ENCODE data around the gene NFKBIA. TPM values are rescaled to one million over a fixed set of nuclear protein-coding genes. Genes with fewer than 3 reads are reported as not detected.
"Not testable (repeated sequence)": the region's sequence is repeated elsewhere in the genome, so short reads cannot be mapped to it uniquely, and the experiment has no call there.

The NFKBIA gene
- total RNA-seq, 1 donor from 2014 or later = 41.0 TPM

DNA sequence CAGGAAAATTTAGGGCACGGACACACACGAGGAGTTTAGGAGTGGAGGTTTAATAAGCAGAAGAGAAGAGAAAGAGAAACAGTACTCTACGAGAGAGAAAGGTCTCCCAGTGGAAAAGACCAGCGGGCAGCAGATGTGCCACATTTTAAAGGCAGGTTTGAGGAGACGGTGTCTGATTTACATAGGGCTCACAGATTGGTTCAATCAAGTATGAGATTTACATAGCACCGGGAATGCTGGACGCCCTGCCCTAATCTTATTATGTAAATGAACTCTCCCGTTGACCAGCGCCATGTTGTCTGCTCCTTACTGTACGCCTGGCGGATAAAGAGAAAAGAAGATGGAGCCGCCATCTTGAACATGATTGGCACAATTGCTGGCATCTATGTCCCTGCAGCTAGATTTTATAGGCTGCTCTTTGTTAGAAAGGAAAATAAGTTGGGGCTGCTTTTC, 17.9 kb downstream of the NFKBIA start:
- H3K9me3 Mint-ChIP-seq (ENCODE audit: low read depth) = no peaks in the 10 kb centered on the region
- TF ChIP-seq, protein P1, sequence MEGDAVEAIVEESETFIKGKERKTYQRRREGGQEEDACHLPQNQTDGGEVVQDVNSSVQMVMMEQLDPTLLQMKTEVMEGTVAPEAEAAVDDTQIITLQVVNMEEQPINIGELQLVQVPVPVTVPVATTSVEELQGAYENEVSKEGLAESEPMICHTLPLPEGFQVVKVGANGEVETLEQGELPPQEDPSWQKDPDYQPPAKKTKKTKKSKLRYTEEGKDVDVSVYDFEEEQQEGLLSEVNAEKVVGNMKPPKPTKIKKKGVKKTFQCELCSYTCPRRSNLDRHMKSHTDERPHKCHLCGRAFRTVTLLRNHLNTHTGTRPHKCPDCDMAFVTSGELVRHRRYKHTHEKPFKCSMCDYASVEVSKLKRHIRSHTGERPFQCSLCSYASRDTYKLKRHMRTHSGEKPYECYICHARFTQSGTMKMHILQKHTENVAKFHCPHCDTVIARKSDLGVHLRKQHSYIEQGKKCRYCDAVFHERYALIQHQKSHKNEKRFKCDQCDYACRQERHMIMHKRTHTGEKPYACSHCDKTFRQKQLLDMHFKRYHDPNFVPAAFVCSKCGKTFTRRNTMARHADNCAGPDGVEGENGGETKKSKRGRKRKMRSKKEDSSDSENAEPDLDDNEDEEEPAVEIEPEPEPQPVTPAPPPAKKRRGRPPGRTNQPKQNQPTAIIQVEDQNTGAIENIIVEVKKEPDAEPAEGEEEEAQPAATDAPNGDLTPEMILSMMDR (IDR thresholded peaks at IDR 0.05) = no peak
- H3K36me3 Mint-ChIP-seq (ENCODE audit: low read depth) = no peaks in the 10 kb centered on the region
- no peaks in the 10 kb centered on the region for H3K27me3 Mint-ChIP-seq (ENCODE audit: low read depth)
- H3K4me1 Mint-ChIP-seq (ENCODE audit: low read depth) = peaks cover 51% of the 10 kb centered on the region
- peak overlapping the region; percentile 95 for H3K27ac Mint-ChIP-seq (ENCODE audit: unreplicated experiment)
- no peak overlapping the region for H3K4me3 Mint-ChIP-seq (ENCODE audit: unreplicated experiment)
- DNase-seq (ENCODE audit: low spot score) = no peak

- Mint-ChIP-seq H3K9me3 (ENCODE audit: low read depth) (no peaks in the 10 kb centered on the region), H3K4me1 (ENCODE audit: low read depth) (peaks cover 51% of the 10 kb centered on the region), H3K4me3 (ENCODE audit: unreplicated experiment) (peak overlapping the region; percentile 41), H3K27ac (ENCODE audit: unreplicated experiment) (peak overlapping the region; percentile 95), H3K27me3 (ENCODE audit: low read depth) (no peaks in the 10 kb centered on the region), H3K36me3 (ENCODE audit: low read depth) (no peaks in the 10 kb centered on the region)
- TF ChIP-seq, protein P1 (IDR thresholded peaks at IDR 0.05) = no peak
- DNase-seq (ENCODE audit: low spot score) = no peak
Observed at GRCh38 chr14:35385042-35385839, 19.3 kb downstream of the NFKBIA start.

DNA sequence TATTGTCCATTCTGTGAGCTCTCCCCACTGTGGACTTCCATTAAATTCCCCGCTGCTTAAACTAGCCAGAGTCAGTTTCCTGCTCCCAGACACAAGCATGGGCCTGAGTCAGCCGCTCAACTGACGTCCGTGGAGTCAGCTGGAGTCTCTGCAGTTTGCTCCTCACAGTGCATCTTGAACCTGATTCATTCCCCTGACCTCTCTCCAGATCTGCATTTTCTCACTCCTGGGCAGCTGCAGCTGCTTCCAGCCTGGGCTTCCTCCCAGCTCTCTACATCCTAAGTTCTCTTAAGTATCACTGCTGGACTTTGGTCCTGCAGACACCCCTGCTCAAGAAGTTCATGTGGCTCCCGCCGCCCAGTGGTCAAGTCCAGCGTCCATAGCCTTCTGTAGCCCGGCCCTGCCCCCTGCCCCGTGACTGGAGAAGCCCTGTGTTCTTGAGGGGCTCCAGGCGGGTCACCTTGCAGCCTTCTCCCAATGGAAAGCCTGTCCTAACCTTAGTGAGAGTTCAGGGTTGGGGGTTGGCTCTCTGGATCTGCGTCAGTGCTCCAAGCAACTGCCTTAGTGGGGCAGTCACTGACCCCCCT, 20.0 kb downstream of the NFKBIA start:
- no peaks in the 10 kb centered on the region for H3K27me3 Mint-ChIP-seq (ENCODE audit: low read depth)
- H3K9me3 Mint-ChIP-seq (ENCODE audit: low read depth) = no peaks in the 10 kb centered on the region
- DNase-seq (ENCODE audit: low spot score) = no peak
- no peak overlapping the region for H3K4me3 Mint-ChIP-seq (ENCODE audit: unreplicated experiment)
- TF ChIP-seq, protein P1 (IDR thresholded peaks at IDR 0.05) = peak; percentile 24
- peaks cover 51% of the 10 kb centered on the region for H3K4me1 Mint-ChIP-seq (ENCODE audit: low read depth)
- no peaks in the 10 kb centered on the region for H3K36me3 Mint-ChIP-seq (ENCODE audit: low read depth)
- H3K27ac Mint-ChIP-seq (ENCODE audit: unreplicated experiment) = peak overlapping the region; percentile 95

GRCh38 chr14:35383569-35384454, 20.7 kb downstream of the NFKBIA start:
- Mint-ChIP-seq H3K9me3 (ENCODE audit: low read depth) (no peaks in the 10 kb centered on the region), H3K27me3 (ENCODE audit: low read depth) (no peaks in the 10 kb centered on the region), H3K27ac (ENCODE audit: unreplicated experiment) (peak overlapping the region; percentile 95), H3K4me3 (ENCODE audit: unreplicated experiment) (no peak overlapping the region), H3K36me3 (ENCODE audit: low read depth) (no peaks in the 10 kb centered on the region), H3K4me1 (ENCODE audit: low read depth) (peaks cover 51% of the 10 kb centered on the region)
- no peak for DNase-seq (ENCODE audit: low spot score)
- TF ChIP-seq, protein P1 (IDR thresholded peaks at IDR 0.05) = no peak

DNA sequence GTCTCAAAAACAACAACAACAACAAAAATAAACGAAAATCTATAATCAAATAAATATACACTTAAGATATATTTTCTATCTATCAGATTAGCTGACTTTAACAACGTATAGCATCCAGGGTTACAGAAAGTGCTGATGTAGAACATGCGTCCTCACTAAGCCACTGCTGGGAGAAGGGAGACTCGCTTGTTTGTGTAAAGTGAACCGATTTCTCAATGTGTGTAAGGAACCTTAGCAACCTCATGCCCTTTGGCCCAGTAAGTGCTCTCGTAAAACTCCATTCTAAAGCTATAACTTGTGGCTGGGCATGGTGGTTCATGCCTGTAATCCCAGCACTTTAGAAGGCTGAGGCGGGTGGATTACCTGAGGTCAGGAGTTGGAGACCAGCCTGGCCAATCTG, 23.8 kb downstream of the NFKBIA start:
- TF ChIP-seq, protein P1 (IDR thresholded peaks at IDR 0.05) = no peak
- Mint-ChIP-seq H3K27ac (ENCODE audit: unreplicated experiment) (no peak overlapping the region), H3K4me3 (ENCODE audit: unreplicated experiment) (no peak overlapping the region), H3K9me3 (ENCODE audit: low read depth) (no peaks in the 10 kb centered on the region), H3K27me3 (ENCODE audit: low read depth) (no peaks in the 10 kb centered on the region), H3K4me1 (ENCODE audit: low read depth) (peaks cover 32% of the 10 kb centered on the region), H3K36me3 (ENCODE audit: low read depth) (no peaks in the 10 kb centered on the region)
- no peak for DNase-seq (ENCODE audit: low spot score)

- H3K4me1 Mint-ChIP-seq (ENCODE audit: low read depth) = peaks cover 21% of the 10 kb centered on the region
- not testable (repeated sequence) for DNase-seq (ENCODE audit: low spot score); H3K4me3 Mint-ChIP-seq (ENCODE audit: unreplicated experiment); H3K27me3 Mint-ChIP-seq (ENCODE audit: low read depth); H3K36me3 Mint-ChIP-seq (ENCODE audit: low read depth); H3K9me3 Mint-ChIP-seq (ENCODE audit: low read depth); H3K27ac Mint-ChIP-seq (ENCODE audit: unreplicated experiment)
Observed at GRCh38 chr14:35379234-35379933, 25.2 kb downstream of the NFKBIA start.
